HG02798 (cell line): ENCODE data around the gene ARHGAP44.
A peak's percentile ranks its signal among the peaks of the same experiment; 100 is the strongest.
"Not testable (repeated sequence)": the region's sequence is repeated elsewhere in the genome, so short reads cannot be mapped to it uniquely, and the experiment has no call there.

Source experiments
- ATAC-seq: cut with Tn5 transposase; IDR thresholded peaks from one replicate; pipeline ENCODE4 v1.9.1; 2021; ENCODE audit warnings: mild to moderate bottlenecking; ENCODE audit not compliant: unreplicated experiment, poor library complexity

Gene ARHGAP44

GRCh38 chr17:12953156-12953555 lies 163.9 kb downstream of the ARHGAP44 start:
- ATAC-seq: no peak

GRCh38 chr17:12955521-12955920 lies 166.2 kb downstream of the ARHGAP44 start:
- no peak for ATAC-seq

GRCh38 chr17:12958786-12959185 lies 169.5 kb downstream of the ARHGAP44 start:
- ATAC-seq: no peak

- no peak for ATAC-seq
Observed at GRCh38 chr17:12959441-12959840, 170.1 kb downstream of the ARHGAP44 start.

GRCh38 chr17:12961655-12962054 lies 172.4 kb downstream of the ARHGAP44 start:
- ATAC-seq: no peak

GRCh38 chr17:12963505-12963904 lies 174.2 kb downstream of the ARHGAP44 start:
- no peak for ATAC-seq

- no peak for ATAC-seq
Observed at GRCh38 chr17:12964162-12964561, 174.9 kb downstream of the ARHGAP44 start.

GRCh38 chr17:12964840-12965239 lies 175.5 kb downstream of the ARHGAP44 start:
- ATAC-seq: no peak

GRCh38 chr17:12965988-12966387 lies 176.7 kb downstream of the ARHGAP44 start:
- no peak for ATAC-seq

- no peak for ATAC-seq
Observed at GRCh38 chr17:12966413-12966812, 177.1 kb downstream of the ARHGAP44 start.

- ATAC-seq: no peak
Observed at GRCh38 chr17:12967962-12968361, 178.7 kb downstream of the ARHGAP44 start.

- no peak for ATAC-seq
Observed at GRCh38 chr17:12973496-12974004, 184.3 kb downstream of the ARHGAP44 start.

- ATAC-seq: no peak
Observed at GRCh38 chr17:12974005-12974531, 184.8 kb downstream of the ARHGAP44 start.

- no peak for ATAC-seq
Observed at GRCh38 chr17:12977008-12977751, 187.9 kb downstream of the ARHGAP44 start.

- ATAC-seq: not testable (repeated sequence)
Observed at GRCh38 chr17:12978787-12979186, 189.5 kb downstream of the ARHGAP44 start.

- no peak for ATAC-seq
Observed at GRCh38 chr17:12979246-12979645, 189.9 kb downstream of the ARHGAP44 start.

GRCh38 chr17:12979826-12980500 lies 190.7 kb downstream of the ARHGAP44 start:
- no peak for ATAC-seq

GRCh38 chr17:12982224-12982623 lies 192.9 kb downstream of the ARHGAP44 start:
- ATAC-seq: peak; percentile 57

- no peak for ATAC-seq
Observed at GRCh38 chr17:12983991-12984884, 194.9 kb downstream of the ARHGAP44 start.
